ENCODE data around the gene RAD23B. TPM values are rescaled to one million over a fixed set of nuclear protein-coding genes. Genes with fewer than 3 reads are reported as not detected.

Gene RAD23B
- total RNA-seq, 1 experiment from 2014 or later, result 114 TPM

DNA sequence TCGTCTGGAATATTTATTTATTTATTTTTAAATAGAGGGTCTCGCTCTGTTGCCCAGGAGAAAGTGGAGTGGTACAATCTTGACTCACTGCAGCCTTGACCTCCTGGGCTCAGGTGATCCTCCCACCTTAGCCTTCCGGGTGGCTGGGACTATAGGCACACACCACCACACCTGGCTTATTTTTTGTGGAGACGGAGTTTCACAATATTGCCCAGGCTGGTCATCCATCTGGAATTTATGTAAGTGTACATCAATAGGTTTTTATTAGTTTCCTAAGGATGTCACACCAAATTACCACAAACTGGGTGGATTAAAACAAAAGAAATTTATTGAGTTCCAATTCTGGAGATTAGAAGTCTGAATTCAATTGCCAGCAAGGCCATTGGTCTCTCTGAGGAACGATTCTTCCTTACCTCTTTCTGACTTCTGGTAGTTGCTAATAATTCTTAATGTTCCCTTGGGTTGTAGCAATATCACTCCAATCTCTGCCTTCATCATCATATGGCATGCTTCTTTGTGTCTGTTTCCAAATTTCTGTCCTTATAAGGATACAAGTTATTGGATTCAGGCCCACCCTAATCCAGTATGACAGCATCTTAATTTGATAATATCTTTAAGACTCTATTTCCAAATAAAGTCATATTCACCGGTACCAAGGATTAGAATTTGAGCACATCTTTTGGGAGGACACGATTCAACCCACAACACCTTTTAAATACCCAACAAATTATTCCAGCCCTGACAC lies 16.3 kb upstream of the RAD23B start:
- DNase-seq (ENCODE audit: low read depth, low spot score) (no peak), ATAC-seq (no peak)
- TF ChIP-seq, protein P1, sequence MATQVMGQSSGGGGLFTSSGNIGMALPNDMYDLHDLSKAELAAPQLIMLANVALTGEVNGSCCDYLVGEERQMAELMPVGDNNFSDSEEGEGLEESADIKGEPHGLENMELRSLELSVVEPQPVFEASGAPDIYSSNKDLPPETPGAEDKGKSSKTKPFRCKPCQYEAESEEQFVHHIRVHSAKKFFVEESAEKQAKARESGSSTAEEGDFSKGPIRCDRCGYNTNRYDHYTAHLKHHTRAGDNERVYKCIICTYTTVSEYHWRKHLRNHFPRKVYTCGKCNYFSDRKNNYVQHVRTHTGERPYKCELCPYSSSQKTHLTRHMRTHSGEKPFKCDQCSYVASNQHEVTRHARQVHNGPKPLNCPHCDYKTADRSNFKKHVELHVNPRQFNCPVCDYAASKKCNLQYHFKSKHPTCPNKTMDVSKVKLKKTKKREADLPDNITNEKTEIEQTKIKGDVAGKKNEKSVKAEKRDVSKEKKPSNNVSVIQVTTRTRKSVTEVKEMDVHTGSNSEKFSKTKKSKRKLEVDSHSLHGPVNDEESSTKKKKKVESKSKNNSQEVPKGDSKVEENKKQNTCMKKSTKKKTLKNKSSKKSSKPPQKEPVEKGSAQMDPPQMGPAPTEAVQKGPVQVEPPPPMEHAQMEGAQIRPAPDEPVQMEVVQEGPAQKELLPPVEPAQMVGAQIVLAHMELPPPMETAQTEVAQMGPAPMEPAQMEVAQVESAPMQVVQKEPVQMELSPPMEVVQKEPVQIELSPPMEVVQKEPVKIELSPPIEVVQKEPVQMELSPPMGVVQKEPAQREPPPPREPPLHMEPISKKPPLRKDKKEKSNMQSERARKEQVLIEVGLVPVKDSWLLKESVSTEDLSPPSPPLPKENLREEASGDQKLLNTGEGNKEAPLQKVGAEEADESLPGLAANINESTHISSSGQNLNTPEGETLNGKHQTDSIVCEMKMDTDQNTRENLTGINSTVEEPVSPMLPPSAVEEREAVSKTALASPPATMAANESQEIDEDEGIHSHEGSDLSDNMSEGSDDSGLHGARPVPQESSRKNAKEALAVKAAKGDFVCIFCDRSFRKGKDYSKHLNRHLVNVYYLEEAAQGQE (IDR thresholded peaks at IDR 0.05; ENCODE audit: insufficient read depth in 1 of 2, low read depth in 2 of 2, low read length in 1 of 2), result no peak
- no peak for TF ChIP-seq SIN3A (IDR thresholded peaks at IDR 0.05; ENCODE audit: borderline replicate concordance, insufficient read depth, low read depth, low read length)
- TF ChIP-seq TCF7L2 (IDR thresholded peaks at IDR 0.05; ENCODE audit: low read depth, low read length), result no peak
- TF ChIP-seq, protein P2, sequence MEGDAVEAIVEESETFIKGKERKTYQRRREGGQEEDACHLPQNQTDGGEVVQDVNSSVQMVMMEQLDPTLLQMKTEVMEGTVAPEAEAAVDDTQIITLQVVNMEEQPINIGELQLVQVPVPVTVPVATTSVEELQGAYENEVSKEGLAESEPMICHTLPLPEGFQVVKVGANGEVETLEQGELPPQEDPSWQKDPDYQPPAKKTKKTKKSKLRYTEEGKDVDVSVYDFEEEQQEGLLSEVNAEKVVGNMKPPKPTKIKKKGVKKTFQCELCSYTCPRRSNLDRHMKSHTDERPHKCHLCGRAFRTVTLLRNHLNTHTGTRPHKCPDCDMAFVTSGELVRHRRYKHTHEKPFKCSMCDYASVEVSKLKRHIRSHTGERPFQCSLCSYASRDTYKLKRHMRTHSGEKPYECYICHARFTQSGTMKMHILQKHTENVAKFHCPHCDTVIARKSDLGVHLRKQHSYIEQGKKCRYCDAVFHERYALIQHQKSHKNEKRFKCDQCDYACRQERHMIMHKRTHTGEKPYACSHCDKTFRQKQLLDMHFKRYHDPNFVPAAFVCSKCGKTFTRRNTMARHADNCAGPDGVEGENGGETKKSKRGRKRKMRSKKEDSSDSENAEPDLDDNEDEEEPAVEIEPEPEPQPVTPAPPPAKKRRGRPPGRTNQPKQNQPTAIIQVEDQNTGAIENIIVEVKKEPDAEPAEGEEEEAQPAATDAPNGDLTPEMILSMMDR (IDR thresholded peaks at IDR 0.05), result no peak
- no peak for TF ChIP-seq POLR2AphosphoS5 (IDR thresholded peaks at IDR 0.05; ENCODE audit: low read depth, low read length)
- Histone ChIP-seq H3K4me1 (ENCODE audit: control insufficient read depth, insufficient read depth, low read length) (no peaks in the 10 kb centered on the region), H3K4me3 (ENCODE audit: low read depth in 2 of 2, low read length in 2 of 2) (no peak overlapping the region), H3K27me3 (ENCODE audit: control insufficient read depth, insufficient read depth, low read length) (no peaks in the 10 kb centered on the region), H3K27ac (ENCODE audit: low read length) (no peak overlapping the region), H3K9me3 (ENCODE audit: control insufficient read depth, insufficient read depth, low read depth, low read length) (no peaks in the 10 kb centered on the region), H3K36me3 (ENCODE audit: control insufficient read depth, insufficient read depth, low read length) (no peaks in the 10 kb centered on the region)
- ChIA-PET POLR2A (no interaction called here), CTCF (no interaction called here)
- intact Hi-C loops (cut with micrococcal nuclease; ENCODE audit: unreplicated experiment), result no loop called here
- no TSS peak for BruUV-seq (replicated peaks)
- in situ Hi-C loops (cut with HindIII; ENCODE audit: low pct_unique_long_range_greater_than_20kb, low sequenced_read_pairs), result no loop called here

DNA sequence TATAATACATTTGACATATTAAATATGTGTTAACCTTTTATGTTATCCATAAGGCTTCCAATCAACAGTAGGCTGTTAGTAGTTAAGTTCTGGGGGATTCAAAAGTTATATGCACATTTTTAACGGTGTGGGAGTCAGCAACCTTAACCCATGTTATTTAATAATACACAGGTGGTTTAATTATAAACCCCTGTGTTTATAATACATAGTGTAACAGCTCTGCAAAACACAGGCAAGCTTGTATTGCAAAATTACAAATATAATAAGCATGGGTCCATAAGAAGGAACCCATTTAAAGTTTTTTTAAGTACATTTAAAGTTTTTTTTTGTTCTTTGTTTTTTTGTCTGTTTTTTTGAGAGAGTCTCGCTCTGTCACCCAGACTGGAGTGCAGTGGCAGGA lies 14.5 kb upstream of the RAD23B start:
- TF ChIP-seq, protein P1 (IDR thresholded peaks at IDR 0.05; ENCODE audit: insufficient read depth in 1 of 2, low read depth in 2 of 2, low read length in 1 of 2), result no peak
- TF ChIP-seq, protein P2 (IDR thresholded peaks at IDR 0.05), result no peak
- TF ChIP-seq POLR2AphosphoS5 (IDR thresholded peaks at IDR 0.05; ENCODE audit: low read depth, low read length) (no peak), SIN3A (IDR thresholded peaks at IDR 0.05; ENCODE audit: borderline replicate concordance, insufficient read depth, low read depth, low read length) (no peak), TCF7L2 (IDR thresholded peaks at IDR 0.05; ENCODE audit: low read depth, low read length) (no peak)
- no peaks in the 10 kb centered on the region for H3K36me3 ChIP-seq (ENCODE audit: control insufficient read depth, insufficient read depth, low read length)
- intact Hi-C loops (cut with micrococcal nuclease; ENCODE audit: unreplicated experiment), result no loop called here
- in situ Hi-C loops (cut with HindIII; ENCODE audit: low pct_unique_long_range_greater_than_20kb, low sequenced_read_pairs), result no loop called here
- no peaks in the 10 kb centered on the region for H3K9me3 ChIP-seq (ENCODE audit: control insufficient read depth, insufficient read depth, low read depth, low read length)
- H3K4me1 ChIP-seq (ENCODE audit: control insufficient read depth, insufficient read depth, low read length), result no peaks in the 10 kb centered on the region
- no peaks in the 10 kb centered on the region for H3K27me3 ChIP-seq (ENCODE audit: control insufficient read depth, insufficient read depth, low read length)
- DNase-seq (ENCODE audit: low read depth, low spot score) (no peak), ATAC-seq (no peak)
- no TSS peak for BruUV-seq (replicated peaks)
- no peak overlapping the region for H3K27ac ChIP-seq (ENCODE audit: low read length)
- ChIA-PET POLR2A (no interaction called here), CTCF (no interaction called here)
- no peak overlapping the region for H3K4me3 ChIP-seq (ENCODE audit: low read depth in 2 of 2, low read length in 2 of 2)
